ENCODE measurements around the gene NCOA6.

NCOA6 gene

GRCh38 chr20:34776177-34776576 is 49.3 kb downstream of the NCOA6 start:
- in situ Hi-C loops (cut with HindIII; ENCODE audit: low sequenced_read_pairs) = no loop called here

DNA sequence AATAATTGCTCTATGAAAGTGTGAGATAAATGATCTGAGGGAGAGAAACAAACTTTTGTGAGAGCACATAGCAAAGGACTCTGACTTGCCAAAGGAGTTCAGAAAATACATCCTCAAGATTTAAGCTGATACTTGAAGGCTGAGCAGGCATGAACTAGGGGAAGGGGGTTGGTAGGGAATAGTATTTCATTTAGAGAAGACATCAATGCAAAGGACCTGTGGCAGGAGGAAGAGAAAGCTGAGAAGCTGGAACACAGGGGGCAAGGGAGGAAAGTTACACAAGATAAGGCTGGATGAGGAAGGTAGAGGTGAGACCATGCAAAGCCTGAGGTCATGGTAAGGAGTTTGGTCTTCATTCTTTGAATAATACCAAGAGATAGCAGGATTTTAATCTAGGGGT is 50.6 kb downstream of the NCOA6 start:
- in situ Hi-C loops (cut with HindIII; ENCODE audit: low sequenced_read_pairs) = no loop called here

GRCh38 chr20:34774449-34774848 is 51.0 kb downstream of the NCOA6 start:
- in situ Hi-C loops (cut with HindIII; ENCODE audit: low sequenced_read_pairs) = no loop called here

GRCh38 chr20:34773726-34774125 is 51.7 kb downstream of the NCOA6 start:
- in situ Hi-C loops (cut with HindIII; ENCODE audit: low sequenced_read_pairs) = no loop called here

DNA sequence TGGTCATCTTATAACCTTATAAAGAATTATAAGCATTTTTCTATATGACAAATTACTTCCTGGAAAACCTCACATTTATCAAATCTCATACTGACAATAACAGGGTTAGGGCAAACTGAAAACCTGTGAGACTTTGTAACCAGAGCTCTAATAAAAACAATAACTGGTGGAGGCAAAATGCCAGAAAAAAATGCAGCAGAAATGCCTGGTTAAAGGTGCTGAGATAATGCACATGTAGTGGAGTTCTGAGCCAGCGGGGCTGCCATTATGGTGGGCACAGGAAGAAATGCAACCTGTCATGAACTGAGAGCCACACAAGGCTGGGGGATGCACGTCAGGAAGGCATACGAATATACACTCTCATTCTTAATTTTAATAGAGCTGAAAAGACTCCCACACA is 53.0 kb downstream of the NCOA6 start:
- in situ Hi-C loops (cut with HindIII; ENCODE audit: low sequenced_read_pairs) = no loop called here

- in situ Hi-C loops (cut with HindIII; ENCODE audit: low sequenced_read_pairs) = no loop called here
These were observed 53.8 kb downstream of the NCOA6 start for GRCh38 chr20:34771680-34772081.

DNA sequence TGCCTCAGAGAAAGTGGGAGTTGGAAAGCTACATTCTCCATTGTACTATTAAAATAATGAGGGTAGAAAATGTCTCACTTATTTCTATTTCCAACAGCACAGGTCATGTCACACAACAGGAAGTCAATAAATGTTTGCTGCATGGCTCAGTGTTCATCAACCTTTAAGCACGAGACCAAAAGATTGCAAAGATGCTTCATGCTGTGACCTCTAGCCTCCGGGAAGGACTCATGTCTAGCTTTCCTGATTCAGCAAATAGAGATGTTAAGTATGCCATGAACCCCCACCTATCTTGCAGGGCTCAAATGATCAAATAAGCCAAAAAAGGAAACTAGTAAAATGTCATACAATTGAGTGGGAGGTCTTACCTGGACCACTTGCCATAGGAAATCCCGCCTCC is 57.4 kb downstream of the NCOA6 start:
- in situ Hi-C loops (cut with HindIII; ENCODE audit: low sequenced_read_pairs) = no loop called here

DNA sequence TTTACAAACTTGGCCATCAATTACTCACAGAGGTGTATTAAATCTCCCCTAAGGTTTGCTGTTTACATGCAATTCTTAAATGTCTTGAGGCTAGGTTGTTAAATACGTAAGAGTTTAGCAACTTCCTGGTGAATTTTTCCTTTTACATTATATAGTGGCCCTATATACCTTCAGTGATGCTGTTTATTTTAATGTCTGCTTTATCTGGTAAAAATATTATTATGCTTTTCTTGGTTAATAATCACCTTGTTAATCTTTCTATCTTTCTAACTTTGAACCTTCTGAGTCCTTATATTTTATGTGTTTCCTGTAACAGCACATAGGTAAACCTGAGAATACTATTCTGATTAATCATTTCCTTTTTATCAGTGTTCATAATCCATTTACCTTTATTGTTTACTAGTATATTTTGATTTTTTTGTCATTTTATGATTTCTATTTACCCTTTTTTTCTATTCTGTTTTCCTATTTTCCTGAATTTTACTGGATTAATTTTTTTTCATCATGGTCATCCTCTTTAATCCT is 63.4 kb downstream of the NCOA6 start:
- in situ Hi-C loops (cut with HindIII; ENCODE audit: low sequenced_read_pairs) = no loop called here

GRCh38 chr20:34755367-34755766 is 70.1 kb downstream of the NCOA6 start:
- in situ Hi-C loops (cut with HindIII; ENCODE audit: low sequenced_read_pairs) = no loop called here

GRCh38 chr20:34754611-34755010 is 70.8 kb downstream of the NCOA6 start:
- in situ Hi-C loops (cut with HindIII; ENCODE audit: low sequenced_read_pairs) = no loop called here

DNA sequence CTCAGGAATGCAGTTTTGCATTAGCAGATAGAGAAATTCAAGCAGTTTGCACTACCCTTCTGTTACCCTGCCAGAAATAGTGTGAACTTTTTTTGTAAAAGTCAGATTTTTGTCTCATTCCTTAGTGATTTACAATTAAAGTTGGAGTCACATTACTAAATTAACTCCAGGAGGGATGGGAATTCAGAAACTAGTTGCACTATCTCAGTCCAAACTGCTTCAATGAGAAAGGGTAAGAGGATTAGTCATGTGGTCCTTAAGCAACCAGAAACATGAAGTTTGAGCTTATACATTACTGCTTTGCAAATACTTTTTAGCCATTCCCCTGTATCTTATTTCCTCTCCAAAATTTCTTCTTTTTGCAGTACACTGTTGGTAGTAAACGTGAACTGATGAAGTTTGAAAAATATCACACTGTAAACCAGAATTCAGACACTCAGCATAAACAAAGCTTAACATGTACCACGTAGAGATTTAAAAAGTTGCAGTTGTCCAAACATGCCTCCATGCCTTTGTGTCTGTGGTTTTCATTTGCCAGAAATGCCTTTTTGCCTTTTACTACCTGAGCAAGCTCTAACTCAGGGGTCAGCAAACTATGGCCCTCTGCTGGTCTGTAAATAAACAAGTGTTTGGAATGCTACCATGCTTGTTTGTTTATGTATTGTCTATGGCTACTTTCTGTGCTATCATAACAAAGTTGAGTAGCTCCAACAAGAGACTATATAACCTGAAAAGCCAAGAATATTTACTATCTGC is 71.6 kb downstream of the NCOA6 start:
- in situ Hi-C loops (cut with HindIII; ENCODE audit: low sequenced_read_pairs) = no loop called here

DNA sequence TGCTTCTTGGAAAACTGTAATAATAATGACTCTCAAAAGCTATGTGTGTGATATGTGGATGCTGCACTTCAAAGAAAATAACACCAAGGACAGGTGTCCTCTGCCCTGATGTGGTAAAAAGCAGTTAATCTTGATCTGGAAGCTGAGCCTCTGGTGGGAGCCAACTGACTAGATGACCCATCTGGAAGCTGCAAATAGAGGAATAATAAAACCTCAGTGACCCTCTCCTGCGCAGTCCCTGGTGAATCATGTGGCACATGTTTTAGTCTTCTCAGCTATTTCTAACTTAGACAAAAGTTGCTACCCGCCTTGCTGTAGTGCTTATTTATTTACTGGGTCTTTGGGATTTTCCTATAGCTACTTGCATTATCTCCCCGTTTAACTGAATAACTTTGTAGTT is 74.0 kb downstream of the NCOA6 start:
- in situ Hi-C loops (cut with HindIII; ENCODE audit: low sequenced_read_pairs) = no loop called here

GRCh38 chr20:34750484-34750883 is 75.0 kb downstream of the NCOA6 start:
- in situ Hi-C loops (cut with HindIII; ENCODE audit: low sequenced_read_pairs) = no loop called here

GRCh38 chr20:34748709-34749108 is 76.7 kb downstream of the NCOA6 start:
- in situ Hi-C loops (cut with HindIII; ENCODE audit: low sequenced_read_pairs) = no loop called here

DNA sequence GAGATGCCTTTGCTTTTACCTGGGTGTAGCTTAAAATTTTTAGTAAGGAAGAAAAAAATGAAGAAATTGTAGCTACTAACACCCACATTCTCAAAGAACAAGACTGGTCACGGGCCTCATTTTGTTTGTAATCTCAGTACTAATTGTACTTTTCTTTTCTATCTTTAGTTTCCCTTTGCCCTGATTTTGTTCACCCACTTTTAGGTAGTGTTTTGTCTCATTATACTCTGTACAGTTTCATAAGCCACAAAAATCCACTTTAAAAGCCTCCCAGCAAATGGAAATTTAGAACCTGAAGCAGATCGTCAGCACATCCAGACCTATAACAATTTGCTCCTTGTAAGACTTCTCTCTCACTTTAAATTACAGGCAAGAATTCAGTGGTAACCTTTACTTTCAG is 78.0 kb downstream of the NCOA6 start:
- in situ Hi-C loops (cut with HindIII; ENCODE audit: low sequenced_read_pairs) = no loop called here

DNA sequence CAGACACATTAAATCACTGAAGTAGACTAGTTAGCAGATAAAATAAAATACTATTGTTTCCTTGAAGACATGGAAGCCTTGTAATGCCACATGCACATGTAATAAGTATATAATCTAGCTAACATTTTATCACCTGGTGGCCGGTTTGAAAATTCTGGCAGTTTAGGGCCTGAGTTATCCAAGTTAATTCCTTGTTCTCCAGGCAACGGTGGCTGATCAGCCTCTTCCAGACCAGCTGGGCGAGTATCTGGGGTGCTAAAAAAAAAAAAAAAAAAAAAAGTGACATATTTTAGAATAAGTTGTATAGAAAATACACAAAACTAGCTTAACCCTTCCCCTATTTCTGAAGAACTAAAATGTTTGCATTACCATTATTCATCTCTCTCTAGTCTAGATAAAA is 78.8 kb downstream of the NCOA6 start:
- in situ Hi-C loops (cut with HindIII; ENCODE audit: low sequenced_read_pairs) = no loop called here

GRCh38 chr20:34744847-34745246 is 80.6 kb downstream of the NCOA6 start:
- in situ Hi-C loops (cut with HindIII; ENCODE audit: low sequenced_read_pairs) = no loop called here

DNA sequence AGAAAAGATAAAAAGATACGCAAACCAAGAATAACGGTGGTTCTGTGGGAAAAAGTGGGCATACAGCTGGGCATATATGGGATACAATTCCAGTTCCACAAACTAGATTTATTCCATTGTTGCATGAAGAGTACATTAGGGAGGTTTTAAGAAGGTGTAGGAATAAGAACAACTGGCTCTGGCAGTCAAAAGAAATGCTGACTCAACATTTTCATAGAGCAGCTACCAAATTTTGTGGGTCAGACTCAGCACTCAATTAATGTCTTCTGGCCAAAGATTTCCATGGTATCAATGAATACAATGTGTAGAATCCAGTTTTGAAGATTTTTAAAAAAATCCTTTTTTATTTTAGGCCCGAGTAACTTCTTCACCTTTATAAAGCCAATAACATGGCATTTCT is 81.1 kb downstream of the NCOA6 start:
- in situ Hi-C loops (cut with HindIII; ENCODE audit: low sequenced_read_pairs) = no loop called here

DNA sequence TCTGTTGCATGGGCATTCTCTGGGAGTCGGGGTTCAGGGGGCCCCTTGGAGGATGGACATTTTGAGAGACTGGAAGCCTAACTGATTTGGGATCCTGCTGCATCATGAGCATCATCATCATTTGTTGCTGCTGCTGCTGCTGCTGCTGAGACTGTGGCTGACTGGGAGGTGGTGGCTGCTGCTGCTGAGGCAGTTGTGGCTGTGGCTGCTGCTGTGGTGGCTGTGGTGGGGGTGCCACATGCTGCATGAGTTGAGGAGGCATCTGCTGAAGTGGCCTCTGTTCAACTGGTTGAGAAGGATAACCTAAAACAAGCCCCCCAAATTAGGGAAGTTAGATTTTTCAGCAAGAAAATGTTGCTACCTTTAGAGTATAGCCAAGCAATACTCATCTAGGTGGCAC is 82.4 kb downstream of the NCOA6 start:
- in situ Hi-C loops (cut with HindIII; ENCODE audit: low sequenced_read_pairs) = no loop called here

DNA sequence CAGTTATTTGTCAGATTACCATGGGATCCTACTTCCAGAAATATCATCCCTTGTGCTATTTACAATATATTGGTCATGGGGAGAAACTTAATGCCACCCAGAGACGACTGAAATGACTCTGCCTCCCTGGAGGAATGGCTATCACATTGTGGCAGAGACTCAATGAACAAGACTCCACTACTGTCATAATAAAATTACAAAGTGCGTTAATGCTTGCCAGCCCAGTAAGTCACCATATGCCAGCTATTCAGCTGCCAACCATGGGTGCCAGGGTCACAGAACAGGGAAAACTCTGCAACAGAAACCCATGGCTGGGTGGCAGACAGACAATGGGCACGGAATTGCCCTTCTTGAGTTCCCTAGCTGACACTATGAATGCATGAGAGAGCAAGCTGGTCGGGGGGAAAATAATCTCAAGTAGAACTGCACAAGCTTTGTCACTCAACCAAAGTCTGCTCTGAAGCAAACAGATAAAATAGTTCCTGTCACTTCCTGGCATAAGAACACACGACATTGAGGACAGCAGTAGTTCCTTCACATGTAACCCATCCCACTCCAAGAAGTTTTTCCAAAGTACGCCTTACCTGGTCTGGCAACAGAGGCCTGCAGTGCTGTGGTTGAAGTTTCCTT is 89.2 kb downstream of the NCOA6 start:
- in situ Hi-C loops (cut with HindIII; ENCODE audit: low sequenced_read_pairs) = no loop called here

DNA sequence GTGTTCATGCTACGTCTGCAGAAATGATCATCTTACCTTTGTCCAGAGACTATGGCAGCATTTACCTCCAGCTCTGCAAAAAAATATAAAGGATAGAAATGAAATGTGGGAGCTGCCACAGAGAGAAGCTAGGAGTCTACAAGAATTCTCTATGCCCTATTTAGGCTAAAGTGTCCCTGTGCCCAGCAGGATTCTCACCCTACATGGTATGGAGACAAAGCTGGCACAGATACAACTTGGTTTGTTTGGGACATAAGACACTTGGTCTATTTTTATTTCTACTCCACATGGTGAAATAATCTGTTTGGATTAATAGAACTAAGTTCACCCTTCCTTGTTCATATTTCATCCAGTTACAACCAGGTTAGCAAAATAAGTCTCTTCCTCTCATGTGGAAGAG is 92.9 kb downstream of the NCOA6 start:
- in situ Hi-C loops (cut with HindIII; ENCODE audit: low sequenced_read_pairs) = no loop called here

- in situ Hi-C loops (cut with HindIII; ENCODE audit: low sequenced_read_pairs) = no loop called here
These were observed 96.0 kb downstream of the NCOA6 start for GRCh38 chr20:34729416-34729815.

DNA sequence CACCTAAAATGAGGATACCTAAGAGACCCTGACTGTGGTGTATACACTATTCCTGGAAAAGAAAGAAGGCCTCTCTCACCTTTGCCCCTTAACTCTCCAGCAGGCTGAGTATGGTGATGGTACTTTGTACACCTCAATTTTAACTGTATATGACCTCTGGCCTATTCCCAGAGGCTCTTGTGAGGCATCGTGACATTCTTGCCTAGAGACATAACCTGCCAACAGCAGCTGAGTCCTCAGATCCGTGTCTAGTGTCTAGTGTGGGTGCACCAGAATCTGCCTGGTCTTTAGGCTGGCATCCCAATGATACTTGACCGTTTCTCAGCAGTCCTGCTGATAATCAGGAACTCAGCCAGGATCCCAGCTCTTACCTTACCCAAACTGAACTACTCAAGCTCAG is 101.3 kb downstream of the NCOA6 start:
- in situ Hi-C loops (cut with HindIII; ENCODE audit: low sequenced_read_pairs) = no loop called here
